Ascending aorta (tissue), 2 donors: Measurements from ENCODE around the gene PHPT1. TPM values are rescaled to one million over a fixed set of nuclear protein-coding genes. Genes with fewer than 3 reads are reported as not detected.

Experiments used
- DNase-seq, 2 donors: peaks; one replicate each; pipeline ENCODE4 v3.0.0-alpha.2; 2019; ENCODE audit warnings: low spot score in 2 of 2
- H3K27ac ChIP-seq, 2 donors: fragments of 200-600 bp; sonication (generic); one replicate each; pipeline ENCODE4 v1.5.1; 2016 to 2017; ENCODE audit warnings: mild to moderate bottlenecking in 1 of 2
- H3K27me3 ChIP-seq: fragments of 200-600 bp; sonication (generic); one replicate; pipeline ENCODE4 v1.5.1; 2017
- H3K36me3 ChIP-seq, 2 donors: fragments of 200-600 bp; sonication (generic); one replicate each; pipeline ENCODE4 v1.5.1; 2016
- H3K4me1 ChIP-seq, 2 donors: fragments of 200-600 bp; sonication (generic); one replicate each; pipeline ENCODE4 v1.5.1; 2016 to 2017; ENCODE audit warnings: mild to moderate bottlenecking in 1 of 2
- H3K4me3 ChIP-seq, 2 donors: fragments of 200-600 bp; sonication (generic); one replicate each; pipeline ENCODE4 v1.5.1; 2016 to 2017; ENCODE audit warnings: mild to moderate bottlenecking in 1 of 2
- H3K9me3 ChIP-seq, 2 donors: fragments of 200-600 bp; sonication (generic); one replicate each; pipeline ENCODE4 v1.5.1; 2016
- intact Hi-C: fragments of 100-400 bp; cut with DNase I; formaldehyde crosslinking; loops from one replicate; pipeline ENCODE4 v1.15.1; 2023
- total RNA-seq: library from RNA; depleted of rRNA; stranded (reverse); fragments of >200 nt; gene quantifications from one replicate; pipeline ENCODE4 v1.1.0, GENCODE V29; 2016
- TF ChIP-seq, protein P1 (sequence below), 3 experiments: fragments of 200-600 bp in 2 of 3; fragments of 450-650 bp in 1 of 3; sonication (generic) in 2 of 3; IDR thresholded peaks; one replicate each; pipeline ENCODE4 v1.5.1; 2016 to 2019; ENCODE audit warnings: antibody characterized with exemption in 3 of 3, mild to moderate bottlenecking in 1 of 3, moderate library complexity in 1 of 3

The PHPT1 gene
- total RNA-seq, 1 donor from 2014 or later: 108 TPM

DNA sequence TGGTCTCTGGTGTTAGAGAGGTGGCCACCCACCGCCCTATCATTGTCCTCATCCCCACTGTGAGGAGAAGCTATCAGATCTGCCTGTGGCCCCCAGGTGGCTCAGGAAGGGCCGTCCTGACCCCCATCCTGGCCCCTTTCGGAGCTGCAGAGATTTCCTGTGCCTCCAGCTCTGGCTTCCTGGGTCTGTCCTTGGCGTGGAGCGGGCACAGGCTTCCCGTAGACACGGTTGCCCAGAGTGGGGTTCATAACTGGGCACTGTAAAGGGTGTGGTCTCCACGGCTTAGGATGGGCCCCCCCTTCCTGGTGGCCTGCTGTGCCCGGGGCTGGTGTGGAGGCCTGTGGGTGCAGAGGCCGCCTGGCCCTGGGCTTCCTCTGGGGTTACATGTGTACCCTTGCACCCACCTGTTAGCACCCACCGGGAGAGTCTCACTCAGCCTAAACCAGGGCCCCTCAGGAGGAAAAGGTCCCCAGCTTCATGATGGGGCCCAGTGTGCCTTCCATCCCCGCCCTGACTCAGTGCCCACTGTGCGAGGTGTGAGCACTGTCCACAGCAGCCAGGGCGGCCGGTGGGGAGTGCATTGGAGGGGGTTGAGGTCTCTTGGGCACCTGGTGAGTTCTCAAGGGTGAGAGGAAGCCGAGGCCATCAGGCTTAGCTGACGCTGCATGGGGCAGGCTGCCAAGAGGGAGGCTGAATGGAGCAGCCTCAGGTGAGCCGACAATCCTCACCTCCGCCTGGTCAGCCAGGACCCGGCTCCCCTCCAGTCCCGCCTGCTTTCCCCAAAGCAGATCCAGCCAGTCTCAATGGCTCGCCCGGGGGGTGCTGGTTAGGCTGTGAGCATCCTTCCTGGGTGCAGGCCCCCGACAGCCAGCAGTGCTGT is 22.3 kb upstream of the PHPT1 start:
- intact Hi-C loops: no loop called here
- Histone ChIP-seq H3K4me3 (no peak overlapping the region), H3K9me3 (no peaks in the 10 kb centered on the region), H3K36me3 (peaks cover 65 to 78% of the 10 kb centered on the region in 2 donors), H3K27me3 (no peaks in the 10 kb centered on the region), H3K27ac (no peak overlapping the region), H3K4me1 (no peaks in the 10 kb centered on the region)
- TF ChIP-seq, protein P1, sequence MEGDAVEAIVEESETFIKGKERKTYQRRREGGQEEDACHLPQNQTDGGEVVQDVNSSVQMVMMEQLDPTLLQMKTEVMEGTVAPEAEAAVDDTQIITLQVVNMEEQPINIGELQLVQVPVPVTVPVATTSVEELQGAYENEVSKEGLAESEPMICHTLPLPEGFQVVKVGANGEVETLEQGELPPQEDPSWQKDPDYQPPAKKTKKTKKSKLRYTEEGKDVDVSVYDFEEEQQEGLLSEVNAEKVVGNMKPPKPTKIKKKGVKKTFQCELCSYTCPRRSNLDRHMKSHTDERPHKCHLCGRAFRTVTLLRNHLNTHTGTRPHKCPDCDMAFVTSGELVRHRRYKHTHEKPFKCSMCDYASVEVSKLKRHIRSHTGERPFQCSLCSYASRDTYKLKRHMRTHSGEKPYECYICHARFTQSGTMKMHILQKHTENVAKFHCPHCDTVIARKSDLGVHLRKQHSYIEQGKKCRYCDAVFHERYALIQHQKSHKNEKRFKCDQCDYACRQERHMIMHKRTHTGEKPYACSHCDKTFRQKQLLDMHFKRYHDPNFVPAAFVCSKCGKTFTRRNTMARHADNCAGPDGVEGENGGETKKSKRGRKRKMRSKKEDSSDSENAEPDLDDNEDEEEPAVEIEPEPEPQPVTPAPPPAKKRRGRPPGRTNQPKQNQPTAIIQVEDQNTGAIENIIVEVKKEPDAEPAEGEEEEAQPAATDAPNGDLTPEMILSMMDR (IDR thresholded peaks at IDR 0.05): no peak
- no peak for DNase-seq

DNA sequence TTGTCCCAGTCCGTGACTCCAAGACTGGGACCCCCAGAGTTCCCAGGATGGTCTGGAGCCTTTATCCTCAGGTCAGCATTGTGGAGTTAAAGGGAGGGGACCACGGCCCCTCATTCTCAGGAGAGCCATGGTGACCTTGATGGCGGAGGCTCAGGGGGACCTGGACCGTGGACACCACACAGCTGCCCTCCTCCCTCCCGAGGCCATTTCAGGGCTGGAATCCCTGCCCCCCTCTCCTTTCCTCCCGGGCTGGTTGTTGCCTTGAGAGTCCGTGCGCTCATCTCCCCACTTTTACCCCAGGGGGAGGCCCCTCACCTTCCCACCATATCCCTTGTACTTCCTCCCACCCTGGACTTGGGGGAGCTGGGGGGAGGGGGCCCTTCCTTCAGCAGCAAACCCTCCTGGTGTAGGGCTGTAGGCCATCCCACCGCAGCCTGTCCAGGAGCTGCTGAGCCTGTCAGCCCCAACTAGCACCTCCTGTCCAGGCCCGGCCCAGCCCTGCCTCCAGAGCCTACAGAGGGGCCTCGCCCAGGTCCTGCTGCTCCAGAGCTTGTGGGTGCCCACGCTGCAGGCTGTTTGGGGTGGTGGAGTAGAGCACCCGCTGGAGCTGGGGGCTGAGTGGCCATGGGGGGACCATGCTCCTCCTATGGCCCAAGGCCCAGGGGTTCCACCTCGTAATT is 21.3 kb upstream of the PHPT1 start:
- Histone ChIP-seq H3K27me3 (no peaks in the 10 kb centered on the region), H3K4me3 (no peak overlapping the region), H3K9me3 (no peaks in the 10 kb centered on the region), H3K36me3 (peaks cover 69 to 87% of the 10 kb centered on the region in 2 donors), H3K27ac (no peak overlapping the region), H3K4me1 (no peaks in the 10 kb centered on the region)
- DNase-seq: no peak
- intact Hi-C loops: no loop called here
- TF ChIP-seq, protein P1 (IDR thresholded peaks at IDR 0.05): no peak

DNA sequence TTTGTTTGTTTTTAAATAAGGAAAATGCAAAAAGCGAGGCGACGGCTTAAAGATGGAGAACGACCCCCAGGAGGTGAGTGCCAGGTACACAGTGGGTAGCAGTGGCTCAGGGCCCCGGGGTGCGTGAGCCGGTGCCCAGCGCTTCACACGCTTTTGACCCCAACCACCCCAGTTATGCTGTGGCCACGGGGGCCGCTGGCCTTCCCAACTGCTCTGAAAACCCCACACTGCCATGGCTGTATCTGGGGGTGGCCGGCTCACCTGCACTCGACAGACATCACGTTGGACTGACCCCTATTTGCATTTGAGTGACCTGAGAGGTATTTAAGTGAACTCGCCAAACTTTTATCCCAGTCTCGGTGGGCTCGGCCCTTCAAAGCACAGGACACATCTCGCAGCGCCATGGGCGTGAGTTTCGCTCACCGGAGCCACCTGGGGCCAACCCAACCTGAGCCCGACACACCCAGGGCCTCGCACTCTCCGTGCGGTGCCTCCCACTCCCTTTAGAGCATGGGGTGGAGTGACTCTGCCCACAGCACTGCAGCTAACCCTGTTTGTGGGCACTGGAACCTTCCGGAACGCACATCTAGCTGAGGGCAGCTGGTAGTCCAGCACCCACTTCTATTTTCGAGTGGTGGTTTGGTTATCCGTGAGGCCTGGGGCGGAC is 20.6 kb upstream of the PHPT1 start:
- Histone ChIP-seq H3K4me1 (no peaks in the 10 kb centered on the region), H3K27me3 (no peaks in the 10 kb centered on the region), H3K27ac (no peak overlapping the region), H3K36me3 (peaks cover 67 to 84% of the 10 kb centered on the region in 2 donors), H3K9me3 (no peaks in the 10 kb centered on the region), H3K4me3 (no peak overlapping the region)
- no peak for DNase-seq
- TF ChIP-seq, protein P1 (IDR thresholded peaks at IDR 0.05): no peak
- intact Hi-C loops: no loop called here

DNA sequence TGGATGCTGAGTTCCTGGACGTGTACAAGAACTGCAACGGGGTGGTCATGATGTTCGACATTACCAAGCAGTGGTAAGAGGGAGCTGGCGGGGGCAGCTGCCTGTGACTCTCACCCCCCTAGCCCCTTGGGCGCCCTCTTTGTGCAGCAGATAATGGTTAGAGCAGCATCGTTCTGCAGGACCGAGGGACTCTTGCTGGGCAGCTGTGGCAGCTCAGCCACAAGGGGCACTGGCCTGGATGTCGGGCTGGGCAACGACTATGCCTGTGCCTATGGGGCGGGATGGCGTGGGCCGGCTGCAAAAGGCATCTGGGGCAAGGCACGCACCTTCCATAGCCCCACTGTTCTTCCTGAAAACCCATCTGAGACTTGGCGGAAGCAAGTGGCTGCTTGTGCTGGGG is 19.8 kb upstream of the PHPT1 start:
- no peak for DNase-seq
- TF ChIP-seq, protein P1 (IDR thresholded peaks at IDR 0.05): no peak
- H3K4me3 ChIP-seq: no peak overlapping the region
- no peaks in the 10 kb centered on the region for H3K4me1 ChIP-seq
- H3K27me3 ChIP-seq: no peaks in the 10 kb centered on the region
- peaks cover 62 to 76% of the 10 kb centered on the region in 2 donors for H3K36me3 ChIP-seq
- H3K9me3 ChIP-seq: no peaks in the 10 kb centered on the region
- no peak overlapping the region for H3K27ac ChIP-seq
- intact Hi-C loops: no loop called here

DNA sequence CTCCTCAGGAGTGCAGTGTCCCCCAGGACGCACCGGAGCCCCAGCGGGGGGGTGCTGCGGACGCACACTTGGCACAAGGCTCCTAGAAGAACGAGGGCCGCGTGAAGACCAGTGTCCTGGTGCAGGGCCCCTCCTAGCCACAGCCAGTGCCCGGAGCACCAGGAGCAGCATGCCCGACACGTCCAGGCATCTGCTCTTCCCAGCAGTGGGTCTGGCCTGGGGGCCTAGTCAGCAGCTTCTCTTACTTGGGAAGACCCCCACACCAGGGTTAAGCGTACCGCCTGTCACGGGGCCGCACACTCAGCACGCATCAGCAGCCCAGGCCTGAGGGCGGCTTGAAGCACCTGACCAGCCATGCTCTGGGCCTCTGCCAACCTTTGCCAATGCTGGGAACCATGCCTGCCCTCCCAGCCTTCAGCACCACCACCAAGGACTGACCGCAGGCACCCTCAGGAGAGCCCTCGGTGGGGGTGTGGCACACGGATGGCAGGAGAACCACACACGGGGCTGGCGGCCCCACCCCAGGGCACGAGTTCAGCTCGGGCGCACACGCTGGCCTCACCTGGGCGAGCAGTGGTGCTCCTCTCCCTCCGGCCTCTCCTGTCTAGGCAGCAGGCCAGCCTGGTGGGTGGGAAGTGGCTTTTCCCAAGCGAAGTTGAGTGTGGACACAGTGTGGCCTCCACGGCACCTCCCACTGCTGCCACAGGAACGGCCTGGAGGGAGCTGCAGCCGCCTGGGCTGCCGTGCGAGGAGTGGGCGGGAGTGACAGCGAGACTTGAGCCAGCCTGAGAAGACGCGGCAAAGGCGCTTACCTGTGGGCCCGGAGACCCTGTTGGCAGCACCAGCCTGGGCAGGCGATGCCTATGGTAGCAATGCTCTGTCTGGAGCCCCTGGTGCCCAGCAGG is 19.0 kb upstream of the PHPT1 start:
- intact Hi-C loops: no loop called here
- peaks cover 53 to 69% of the 10 kb centered on the region in 2 donors for H3K36me3 ChIP-seq
- no peaks in the 10 kb centered on the region for H3K9me3 ChIP-seq
- H3K4me3 ChIP-seq: no peak overlapping the region
- TF ChIP-seq, protein P1 (IDR thresholded peaks at IDR 0.05): no peak
- H3K27ac ChIP-seq: no peak overlapping the region
- no peaks in the 10 kb centered on the region for H3K4me1 ChIP-seq
- H3K27me3 ChIP-seq: no peaks in the 10 kb centered on the region
- DNase-seq: no peak
